ENCODE measurements around the gene TTC4. TPM values are rescaled to one million over a fixed set of nuclear protein-coding genes. Genes with fewer than 3 reads are reported as not detected.

Gene TTC4
- total RNA-seq, 1 experiment from 2014 or later, result 26.3 TPM

- Histone ChIP-seq H2AFZ (ENCODE audit: low read depth, low read length, poor library complexity, severe bottlenecking) (no peak overlapping the region), H3K9me3 (ENCODE audit: control insufficient read depth in 1 of 2, insufficient read depth in 1 of 2, low read depth in 1 of 2, low read length in 2 of 2) (no peaks in the 10 kb centered on the region), H3K27ac (ENCODE audit: low read depth, low read length) (no peak overlapping the region), H3K4me1 (ENCODE audit: control insufficient read depth in 1 of 2, insufficient read depth in 2 of 2, low read length in 2 of 2) (no peaks in the 10 kb centered on the region), H3K27me3 (ENCODE audit: insufficient read depth, low read length) (no peaks in the 10 kb centered on the region), H3K4me2 (ENCODE audit: low read length) (no peak overlapping the region), H3K9ac (ENCODE audit: low read length) (no peak overlapping the region), H3K4me3 (replicated peaks in 1 of 2; ENCODE audit: low read depth in 1 of 2, low read length in 2 of 2) (no peak overlapping the region), H3K36me3 (ENCODE audit: control insufficient read depth in 1 of 2, insufficient read depth in 2 of 2, low read length in 2 of 2) (peaks cover 28 to 42% of the 10 kb centered on the region in 2 experiments; a peak in 3 of 4 replicates), H3K9me2 (ENCODE audit: insufficient read depth) (no peaks in the 10 kb centered on the region), H4K20me1 (ENCODE audit: insufficient read depth) (no peaks in the 10 kb centered on the region), H3K79me2 (ENCODE audit: insufficient read depth, low read length) (no peaks in the 10 kb centered on the region; the same call in 1 of the 2 replicates)
- no TSS peak for BruUV-seq (replicated peaks)
- RAD21 ChIA-PET (ENCODE audit: low non-redundant PET in 1 of 2, low total read pairs in 2 of 2, uncharacterized antibody in 2 of 2, unreplicated experiment in 2 of 2), result no interaction called here
- ATAC-seq, result no peak
- CTCF ChIA-PET, result no interaction called here
- POLR2A ChIA-PET, result no interaction called here
- no peak for TF ChIP-seq ZFX (IDR thresholded peaks at IDR 0.05)
- no peak for TF ChIP-seq REST (IDR thresholded peaks at IDR 0.05; ENCODE audit: low read depth)
- no peak for TF ChIP-seq CEBPB (IDR thresholded peaks at IDR 0.05; ENCODE audit: low read depth)
- no peak for TF ChIP-seq POLR2A (IDR thresholded peaks at IDR 0.05; ENCODE audit: borderline replicate concordance, extremely low read depth, insufficient read depth, insufficient read length)
- no peak for TF ChIP-seq EZH2 (IDR thresholded peaks at IDR 0.05)
- TF ChIP-seq MAX (IDR thresholded peaks at IDR 0.05), result no peak
- TF ChIP-seq POLR2AphosphoS5 (IDR thresholded peaks at IDR 0.05; ENCODE audit: low read depth, low read length), result no peak
- TF ChIP-seq FOSL1 (IDR thresholded peaks at IDR 0.05; ENCODE audit: low read depth), result no peak
- no peak for DNase-seq (ENCODE audit: low read depth, low spot score)
- intact Hi-C loops (cut with micrococcal nuclease), result no loop called here
Measured at GRCh38 chr1:54736685-54737084, 21.0 kb downstream of the TTC4 start.

All from HCT116 (cell line).